H1 (cell line): ENCODE results near the gene PRG3.
A peak's percentile ranks its signal among the peaks of the same experiment; 100 is the strongest.

ENCODE experiments used
- CEBPB ChIP-seq: IDR thresholded peaks from 2 replicates; pipeline ENCODE4 v1.6.1; 2012; ENCODE audit warnings: low read depth, low read length
- POLR2A ChIP-seq, 2 experiments: IDR thresholded peaks; 1 replicate in 1 of 2; 2 replicates in 1 of 2; pipeline ENCODE4 v1.6.1; 2011; ENCODE audit warnings: low read depth in 2 of 2, low read length in 2 of 2, mild to moderate bottlenecking in 2 of 2; ENCODE audit errors: control extremely low read depth in 1 of 2
- POLR2AphosphoS5 ChIP-seq: IDR thresholded peaks from 2 replicates; pipeline ENCODE4 v1.6.1; 2011; ENCODE audit warnings: low read depth, low read length
- YY1 ChIP-seq: IDR thresholded peaks from 2 replicates; pipeline ENCODE4 v1.6.1; 2011; ENCODE audit warnings: low read depth, mild to moderate bottlenecking, low read length
- TF ChIP-seq, protein P1 (sequence below): IDR thresholded peaks from 2 replicates; pipeline ENCODE4 v1.6.1; 2011; ENCODE audit warnings: low read depth, mild to moderate bottlenecking, low read length; ENCODE audit not compliant: insufficient read depth

- TF ChIP-seq YY1 (0 out of 2 replicates have a peak, but pooled peaks have one; percentile 18), CEBPB (no peak), POLR2A (IDR thresholded peaks at IDR 0.05; ENCODE audit: control extremely low read depth in 1 of 2, low read depth in 2 of 2, low read length in 2 of 2) (no peak), POLR2AphosphoS5 (no peak)
- TF ChIP-seq, protein P1, sequence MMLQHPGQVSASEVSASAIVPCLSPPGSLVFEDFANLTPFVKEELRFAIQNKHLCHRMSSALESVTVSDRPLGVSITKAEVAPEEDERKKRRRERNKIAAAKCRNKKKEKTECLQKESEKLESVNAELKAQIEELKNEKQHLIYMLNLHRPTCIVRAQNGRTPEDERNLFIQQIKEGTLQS: no peak
Measured at GRCh38 chr11:57379732-57380131, 1.2 kb downstream of the PRG3 start.
